HepG2 (cell line): ENCODE results near the gene TRAPPC12. TPM values are rescaled to one million over a fixed set of nuclear protein-coding genes. Genes with fewer than 3 reads are reported as not detected.

Source experiments
- ATAC-seq: fragments of 200-7000 bp; cut with Tn5 transposase; 3 replicates; pipeline ENCODE4 v1.9.1; 2020; ENCODE audit warnings: mild to moderate bottlenecking, moderate library complexity
- BruUV-seq: library from RNA; stranded (reverse); fragments of 400-500 nt; replicated peaks from 2 replicates; lab custom pipeline; 2021; lab: Mats Ljungman, UMichigan
- CTCF ChIA-PET: fragments of 300-600 bp; formaldehyde crosslinking; extraction: SDS; loops from one replicate; lab custom pipeline; 2021; ENCODE audit warnings: low total read pairs, inconsistent platforms, low intra/inter-chr PET ratio; lab: Yijun Ruan, JAX
- POLR2A ChIA-PET: fragments of 350-600 bp; sonication (Branson Sonifier 250); formaldehyde crosslinking; loops from one replicate; lab custom pipeline; 2020; ENCODE audit warnings: antibody characterized with exemption, inconsistent platforms; lab: Yijun Ruan, JAX
- DNase-seq: peaks from one replicate; pipeline ENCODE4 v3.0.0-alpha.2; 2015; ENCODE audit warnings: low spot score
- FAIRE-seq: peaks from 3 replicates; lab custom pipeline; 2011; peaks lifted over from hg19 to GRCh38; lab: Jason Lieb, UNC
- H2AFZ ChIP-seq: one replicate; pipeline ENCODE4 v1.6.1; 2011; ENCODE audit warnings: low read length, inconsistent platforms
- H3K27ac ChIP-seq: fragments of 300-600 bp; 3 replicates; pipeline ENCODE4 v1.8.0; 2011; ENCODE audit warnings: mixed run types, mild to moderate bottlenecking, mixed read lengths, low read length, inconsistent platforms; ENCODE audit not compliant: insufficient read depth; ENCODE audit errors: extremely low read length
- H3K27me3 ChIP-seq, 2 experiments: fragments of 200-600 bp in 1 of 2; 2 replicates in 1 of 2; 3 replicates in 1 of 2; pipeline versions ENCODE4 v1.6.0 to v1.8.0; 2011; ENCODE audit warnings: low read length in 2 of 2, mild to moderate bottlenecking in 2 of 2, moderate library complexity in 2 of 2, inconsistent platforms in 1 of 2; ENCODE audit not compliant: insufficient read depth in 2 of 2, control insufficient read depth in 1 of 2
- H3K36me3 ChIP-seq, 2 experiments: fragments of 200-600 bp in 1 of 2; replicated peaks in 1 of 2; 2 replicates in 1 of 2; 3 replicates in 1 of 2; pipeline versions ENCODE4 v1.5.1 to v1.8.0; 2011; ENCODE audit warnings: low read length in 2 of 2, inconsistent platforms in 1 of 2; ENCODE audit not compliant: insufficient read depth in 2 of 2, control insufficient read depth in 1 of 2
- H3K4me1 ChIP-seq: 2 replicates; pipeline ENCODE4 v1.5.1; 2012; ENCODE audit warnings: low read length, inconsistent platforms; ENCODE audit not compliant: insufficient read depth
- H3K4me2 ChIP-seq: 2 replicates; pipeline ENCODE4 v1.6.0; 2011; ENCODE audit warnings: low read depth, low read length, inconsistent platforms
- H3K4me3 ChIP-seq, 3 experiments: fragments of 200-600 bp in 1 of 3; sonication (generic), shearing (Covaris generic) in 1 of 3; replicated peaks in 1 of 3; 2 replicates each; pipeline ENCODE4 v1.5.1; 2011 to 2016; ENCODE audit warnings: low read length in 3 of 3, inconsistent platforms in 2 of 3, low read depth in 2 of 3, mild to moderate bottlenecking in 2 of 3, control low read depth in 1 of 3, mixed read lengths in 1 of 3; ENCODE audit not compliant: insufficient read depth in 1 of 3
- H3K79me2 ChIP-seq: one replicate; pipeline ENCODE4 v1.6.1; 2011; ENCODE audit warnings: low read length, inconsistent platforms; ENCODE audit not compliant: insufficient read depth
- H3K9ac ChIP-seq: 2 replicates; pipeline ENCODE4 v1.6.0; 2011; ENCODE audit warnings: mild to moderate bottlenecking, low read depth, low read length, inconsistent platforms; ENCODE audit not compliant: insufficient read depth
- H3K9me3 ChIP-seq: 2 replicates; pipeline ENCODE4 v1.5.1; 2012; ENCODE audit warnings: mild to moderate bottlenecking, low read length
- H4K20me1 ChIP-seq: 2 replicates; pipeline ENCODE4 v1.6.0; 2011; ENCODE audit warnings: inconsistent platforms, mild to moderate bottlenecking, low read length, moderate library complexity; ENCODE audit not compliant: insufficient read depth
- CBX2 ChIP-seq, 2 experiments: fragments of 200-600 bp in 1 of 2; sonication (generic); formaldehyde crosslinking in 1 of 2; IDR thresholded peaks; 2 replicates each; pipeline versions ENCODE4 v1.7.0 to v1.8.1; 2018 to 2022; ENCODE audit warnings: low read depth in 2 of 2, low read length in 1 of 2, mild to moderate bottlenecking in 1 of 2, missing genetic modification reagents in 1 of 2
- FOXC1 ChIP-seq: sonication (generic); formaldehyde crosslinking; IDR thresholded peaks from 2 replicates; pipeline ENCODE4 v1.8.0; 2022; ENCODE audit warnings: mild to moderate bottlenecking, missing genetic modification reagents, borderline replicate concordance
- GZF1 ChIP-seq: sonication (generic); formaldehyde crosslinking; IDR thresholded peaks from 2 replicates; pipeline ENCODE4 v1.5.1; 2020; ENCODE audit warnings: mild to moderate bottlenecking, missing genetic modification reagents
- HMG20A ChIP-seq: IDR thresholded peaks from 2 replicates; pipeline ENCODE4 v1.6.1; 2016; ENCODE audit warnings: borderline replicate concordance
- PHB2 ChIP-seq: fragments of 450-650 bp; IDR thresholded peaks from 2 replicates; pipeline ENCODE4 v1.6.1; 2018; ENCODE audit not compliant: partially characterized antibody
- SKI ChIP-seq: fragments of 450-650 bp; IDR thresholded peaks from one replicate; pipeline ENCODE4 v1.6.1; 2018; ENCODE audit warnings: mild to moderate bottlenecking; ENCODE audit not compliant: partially characterized antibody
- SNAPC5 ChIP-seq: sonication (generic); formaldehyde crosslinking; IDR thresholded peaks from 2 replicates; pipeline ENCODE4 v1.8.1; 2023; ENCODE audit warnings: mild to moderate bottlenecking, missing genetic modification reagents, borderline replicate concordance
- SRF ChIP-seq: IDR thresholded peaks from 2 replicates; pipeline ENCODE4 v1.6.1; 2011; ENCODE audit warnings: mild to moderate bottlenecking, low read depth, low read length, moderate library complexity
- ZNF24 ChIP-seq: fragments of 450-650 bp; IDR thresholded peaks from 2 replicates; pipeline ENCODE4 v1.6.1; 2017; ENCODE audit warnings: antibody characterized with exemption, mild to moderate bottlenecking
- WGBS: methylation state at CpG from one replicate; pipeline ENCODE4 v1.1.6; 2017; ENCODE audit warnings: low lambda C conversion rate; 5-methylcytosine and 5-hydroxymethylcytosine counted together
- in situ Hi-C: cut with HindIII; loops from 2 replicates; pipeline ENCODE4 v1.10.0; 2017; ENCODE audit warnings: low pct_unique_long_range_greater_than_20kb; ENCODE audit not compliant: extremely low pct_ligation_motif_present
- intact Hi-C: fragments of 100-400 bp; cut with micrococcal nuclease; formaldehyde crosslinking; loops from one replicate; pipeline ENCODE4 v1.10.0; 2022; ENCODE audit not compliant: unreplicated experiment
- polyA plus RNA-seq, 8 experiments: library from polyadenylated mRNA; depleted of rRNA in 3 of 8; stranded (reverse) in 7 of 8; unstranded in 1 of 8; fragments of >200 nt; fragmentation: Illumina TruSeq in 4 of 8; extraction: Trizol in 4 of 8; gene quantifications; 2 replicates each; pipeline versions ENCODE4 v1.2.1 to v1.2.3, GENCODE V29; 2011 to 2016; ENCODE audit warnings: low read depth in 4 of 8, missing spikeins in 1 of 8, mixed read lengths in 1 of 8; ENCODE audit not compliant: insufficient read depth in 1 of 8
- total RNA-seq, 5 experiments: library from RNA; depleted of rRNA; stranded (reverse); fragments of >200 nt; fragmentation: Illumina TruSeq; extraction: Trizol; gene quantifications; 2 replicates each; pipeline ENCODE4 v1.2.3, GENCODE V29; 2016; ENCODE audit warnings: low read depth in 1 of 5
- TF ChIP-seq, protein P1 (sequence below): sonication (generic); formaldehyde crosslinking; IDR thresholded peaks from 2 replicates; pipeline ENCODE4 v1.8.1; 2023; ENCODE audit warnings: missing genetic modification reagents, mild to moderate bottlenecking, borderline replicate concordance

TRAPPC12 gene
- total and polyA plus RNA-seq, 2 of the 13 experiments (the other 11 are each of a cell fraction or from before 2014, with no cell fraction given): 46.4 to 97.7 TPM

- FAIRE-seq: no peak
- H4K20me1 ChIP-seq: no peaks in the 10 kb centered on the region
- no peaks in the 10 kb centered on the region for H3K79me2 ChIP-seq
- no peak for ATAC-seq
- no peaks in the 10 kb centered on the region for H3K9me3 ChIP-seq
- no peak for DNase-seq
- H3K27ac ChIP-seq: no peak overlapping the region
- over 99% methylated on average over 4 of the region's 4 CpGs for WGBS
- ChIA-PET CTCF (no interaction called here), POLR2A (interaction anchor here (1.1 kb wide), 1 partner anchor 15 kb away, joined by 3 read pairs; no protein-coding TSS in a partner anchor)
- no peak overlapping the region for H3K9ac ChIP-seq
- in situ Hi-C loops: no loop called here
- no peaks in the 10 kb centered on the region for H3K27me3 ChIP-seq
- no peak overlapping the region for H3K4me3 ChIP-seq
- no peak overlapping the region for H2AFZ ChIP-seq
- peaks cover 21% of the 10 kb centered on the region for H3K4me1 ChIP-seq
- no peak overlapping the region for H3K4me2 ChIP-seq
- peaks cover 17 to 49% of the 10 kb centered on the region in 2 experiments for H3K36me3 ChIP-seq
- intact Hi-C loops: no loop called here
- no peak for TF ChIP-seq ZNF24
- no peak for TF ChIP-seq SNAPC5 (CRISPR knock-in tag)
- TF ChIP-seq PHB2: no peak
- no peak for TF ChIP-seq CBX2 (IDR thresholded peaks at IDR 0.05; ENCODE audit: low read depth, low read length)
- no peak for TF ChIP-seq CBX2 (CRISPR knock-in tag; IDR thresholded peaks at IDR 0.05; ENCODE audit: low read depth)
- no TSS peak for BruUV-seq
These were observed 71.7 kb downstream of the TRAPPC12 start for GRCh38 chr2:3451169-3451568.

- peaks cover 20% of the 10 kb centered on the region for H3K4me1 ChIP-seq
- H3K27me3 ChIP-seq: no peaks in the 10 kb centered on the region
- H3K79me2 ChIP-seq: no peaks in the 10 kb centered on the region
- ChIA-PET CTCF (no interaction called here), POLR2A (no interaction called here)
- in situ Hi-C loops: no loop called here
- intact Hi-C loops: no loop called here
- 97% methylated on average over 13 of the region's 17 CpGs for WGBS
- no peak overlapping the region for H3K4me2 ChIP-seq
- H2AFZ ChIP-seq: no peak overlapping the region
- no peaks in the 10 kb centered on the region for H3K9me3 ChIP-seq
- no peak overlapping the region for H3K4me3 ChIP-seq
- FAIRE-seq (no peak), DNase-seq (no peak), ATAC-seq (no peak)
- H3K9ac ChIP-seq: no peak overlapping the region
- no TSS peak for BruUV-seq
- no peaks in the 10 kb centered on the region for H4K20me1 ChIP-seq
- H3K36me3 ChIP-seq: peaks cover 17 to 49% of the 10 kb centered on the region in 2 experiments
- H3K27ac ChIP-seq: no peak overlapping the region
- TF ChIP-seq HMG20A (CRISPR knock-in tag) (no peak), FOXC1 (CRISPR knock-in tag) (no peak), SKI (no peak), GZF1 (CRISPR knock-in tag) (no peak), SRF (no peak)
- TF ChIP-seq, protein P1, sequence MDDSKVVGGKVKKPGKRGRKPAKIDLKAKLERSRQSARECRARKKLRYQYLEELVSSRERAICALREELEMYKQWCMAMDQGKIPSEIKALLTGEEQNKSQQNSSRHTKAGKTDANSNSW: no peak
These were observed 72.6 kb downstream of the TRAPPC12 start for GRCh38 chr2:3451926-3452671.
